H9 (cell line): ENCODE measurements around the gene PCED1A. TPM values are rescaled to one million over a fixed set of nuclear protein-coding genes. Genes with fewer than 3 reads are reported as not detected.

ENCODE experiments used
- DNase-seq: peaks from one replicate; pipeline ENCODE4 v3.0.0-alpha.2; 2017
- H2AFZ ChIP-seq: one replicate; pipeline ENCODE4 v1.6.1; 2013; ENCODE audit warnings: mild to moderate bottlenecking, low read length, control low read depth, moderate library complexity
- H2AK5ac ChIP-seq: 2 replicates; pipeline ENCODE4 v1.6.1; 2013; ENCODE audit warnings: low read length, control low read depth, mixed read lengths; ENCODE audit not compliant: insufficient read length
- H2BK120ac ChIP-seq: one replicate; pipeline ENCODE4 v1.6.1; 2013; ENCODE audit warnings: low read depth, mild to moderate bottlenecking, low read length, control low read depth, inconsistent platforms; ENCODE audit not compliant: poor library complexity, severe bottlenecking
- H2BK12ac ChIP-seq: 2 replicates; pipeline ENCODE4 v1.6.1; 2013; ENCODE audit warnings: low read length, control low read depth, mixed read lengths, low read depth; ENCODE audit not compliant: insufficient read length
- H2BK15ac ChIP-seq: 2 replicates; pipeline ENCODE4 v1.6.1; 2013; ENCODE audit warnings: low read depth, low read length, control low read depth
- H2BK20ac ChIP-seq: one replicate; pipeline ENCODE4 v1.6.1; 2013; ENCODE audit warnings: low read depth, mild to moderate bottlenecking, low read length, control low read depth, inconsistent platforms; ENCODE audit not compliant: poor library complexity, severe bottlenecking
- H2BK5ac ChIP-seq: 2 replicates; pipeline ENCODE4 v1.6.1; 2013; ENCODE audit warnings: low read length, control low read depth, mixed read lengths; ENCODE audit not compliant: insufficient read length
- H3K14ac ChIP-seq: 2 replicates; pipeline ENCODE4 v1.6.1; 2013; ENCODE audit warnings: low read length, control low read depth; ENCODE audit not compliant: insufficient read depth
- H3K18ac ChIP-seq: 2 replicates; pipeline ENCODE4 v1.6.1; 2013; ENCODE audit warnings: low read depth, mild to moderate bottlenecking, mixed read lengths, low read length, control low read depth; ENCODE audit not compliant: insufficient read length
- H3K23ac ChIP-seq: 2 replicates; pipeline ENCODE4 v1.6.1; 2013; ENCODE audit warnings: low read length, control low read depth, mixed read lengths, low read depth; ENCODE audit not compliant: insufficient read length
- H3K23me2 ChIP-seq: 2 replicates; pipeline ENCODE4 v1.6.1; 2013; ENCODE audit warnings: low read depth, mild to moderate bottlenecking, mixed read lengths, low read length, control low read depth; ENCODE audit not compliant: insufficient read length, poor library complexity, severe bottlenecking
- H3K27ac ChIP-seq: 2 replicates; pipeline ENCODE4 v1.5.1; 2013; ENCODE audit warnings: low read length, control low read depth, mixed read lengths, low read depth; ENCODE audit not compliant: insufficient read length
- H3K27me3 ChIP-seq: 2 replicates; pipeline ENCODE4 v1.6.1; 2013; ENCODE audit warnings: low read length, control low read depth, inconsistent platforms; ENCODE audit not compliant: insufficient read depth
- H3K4ac ChIP-seq: 2 replicates; pipeline ENCODE4 v1.6.1; 2013; ENCODE audit warnings: low read depth, mild to moderate bottlenecking, control low read depth, inconsistent platforms, low read length, moderate library complexity
- H3K4me1 ChIP-seq: 2 replicates; pipeline ENCODE4 v1.6.1; 2013; ENCODE audit warnings: low read length, control low read depth, inconsistent platforms; ENCODE audit not compliant: insufficient read depth
- H3K4me2 ChIP-seq: 2 replicates; pipeline ENCODE4 v1.6.1; 2013; ENCODE audit warnings: low read length, control low read depth, mixed read lengths; ENCODE audit not compliant: insufficient read length, insufficient read depth
- H3K56ac ChIP-seq: 2 replicates; pipeline ENCODE4 v1.6.1; 2013; ENCODE audit warnings: low read depth, mild to moderate bottlenecking, mixed read lengths, low read length, control low read depth; ENCODE audit not compliant: insufficient read length
- H3K79me1 ChIP-seq: 2 replicates; pipeline ENCODE4 v1.6.1; 2013; ENCODE audit warnings: low read depth, mild to moderate bottlenecking, moderate library complexity, low read length, control low read depth, inconsistent platforms; ENCODE audit not compliant: insufficient read depth, poor library complexity, severe bottlenecking
- H3K79me2 ChIP-seq: 2 replicates; pipeline ENCODE4 v1.6.1; 2013; ENCODE audit warnings: low read length, control low read depth, inconsistent platforms; ENCODE audit not compliant: insufficient read depth
- H3K9ac ChIP-seq: 2 replicates; pipeline ENCODE4 v1.6.1; 2013; ENCODE audit warnings: low read length, control low read depth, mixed read lengths; ENCODE audit not compliant: insufficient read length; ENCODE audit errors: extremely low read depth
- H3K9me3 ChIP-seq: one replicate; pipeline ENCODE4 v1.6.1; 2013; ENCODE audit warnings: low read depth, low read length, inconsistent platforms; ENCODE audit not compliant: control insufficient read depth
- H3T11ph ChIP-seq: one replicate; pipeline ENCODE4 v1.6.1; 2013; ENCODE audit warnings: mild to moderate bottlenecking, low read length, control low read depth, inconsistent platforms
- H4K20me1 ChIP-seq: one replicate; pipeline ENCODE4 v1.6.1; 2013; ENCODE audit not compliant: control insufficient read depth, insufficient read length, insufficient read depth
- H4K5ac ChIP-seq: 2 replicates; pipeline ENCODE4 v1.6.1; 2013; ENCODE audit warnings: low read depth, mild to moderate bottlenecking, mixed read lengths, low read length, control low read depth; ENCODE audit not compliant: insufficient read length
- H4K8ac ChIP-seq: replicated peaks from 2 replicates; pipeline ENCODE4 v1.6.1; 2013; ENCODE audit warnings: low read length, control low read depth, mixed read lengths, low read depth; ENCODE audit not compliant: insufficient read length
- H4K91ac ChIP-seq: 2 replicates; pipeline ENCODE4 v1.6.1; 2013; ENCODE audit warnings: low read depth, mild to moderate bottlenecking, moderate library complexity, mixed read lengths, low read length, control low read depth; ENCODE audit not compliant: insufficient read length
- H3K27ac Mint-ChIP-seq, 3 experiments: 2 replicates in 2 of 3; 3 replicates in 1 of 3; pipeline ENCODE4 v1.8.0; 2020 to 2021; ENCODE audit warnings: mixed read lengths in 3 of 3, mild to moderate bottlenecking in 1 of 3, moderate library complexity in 1 of 3
- H3K27me3 Mint-ChIP-seq: 2 replicates; pipeline ENCODE4 v1.8.0; 2021; ENCODE audit warnings: low read depth, mild to moderate bottlenecking, moderate library complexity, mixed read lengths
- H3K36me3 Mint-ChIP-seq, 3 experiments: 2 replicates in 2 of 3; 3 replicates in 1 of 3; pipeline ENCODE4 v1.8.0; 2020 to 2021; ENCODE audit warnings: low read depth in 3 of 3, mixed read lengths in 3 of 3; ENCODE audit not compliant: insufficient read depth in 1 of 3
- H3K4me1 Mint-ChIP-seq, 2 experiments: 2 replicates each; pipeline ENCODE4 v1.8.0; 2020; ENCODE audit warnings: mixed read lengths in 2 of 2
- H3K4me3 Mint-ChIP-seq, 2 experiments: 2 replicates in 1 of 2; 3 replicates in 1 of 2; pipeline ENCODE4 v1.8.0; 2020 to 2021; ENCODE audit warnings: mild to moderate bottlenecking in 2 of 2, mixed read lengths in 2 of 2, moderate library complexity in 1 of 2
- H3K9me3 Mint-ChIP-seq, 2 experiments: 2 replicates in 1 of 2; 3 replicates in 1 of 2; pipeline ENCODE4 v1.8.0; 2020; ENCODE audit warnings: mild to moderate bottlenecking in 2 of 2, mixed read lengths in 2 of 2, moderate library complexity in 1 of 2
- WGBS: extraction: QIAGEN DNeasy Blood & Tissue Kit; methylation state at CpG from one replicate; pipeline ENCODE4 v1.1.7; 2013; ENCODE audit warnings: missing lambda C conversion rate, low lambda C conversion rate, mixed read lengths; ENCODE audit not compliant: insufficient read length; ENCODE audit errors: extremely low coverage; 5-methylcytosine and 5-hydroxymethylcytosine counted together
- total RNA-seq: library from RNA; stranded (reverse); gene quantifications from 2 replicates; pipeline ENCODE4 v1.2.1, GENCODE V29; 2021
- TF ChIP-seq, protein P1 (sequence below): fragments of 200-600 bp; sonication (generic); conservative IDR thresholded peaks from 3 replicates; pipeline ENCODE4 v1.8.0; 2021; ENCODE audit warnings: antibody characterized with exemption, mild to moderate bottlenecking

Gene PCED1A
- total RNA-seq, 1 experiment from 2014 or later: 30.8 TPM

- no peaks in the 10 kb centered on the region; a peak in 1 of 5 replicates for H3K9me3 Mint-ChIP-seq
- H3K79me2 ChIP-seq: no peaks in the 10 kb centered on the region
- H3K9ac ChIP-seq: no peak overlapping the region
- no peak overlapping the region for H2BK20ac ChIP-seq
- H3K23ac ChIP-seq: no peak overlapping the region
- H3K9me3 ChIP-seq: no peaks in the 10 kb centered on the region
- no peaks in the 10 kb centered on the region for H3K4me1 ChIP-seq
- no peaks in the 10 kb centered on the region for H3K27me3 ChIP-seq
- H2BK5ac ChIP-seq: no peak overlapping the region
- no peak overlapping the region for H3K4me3 Mint-ChIP-seq
- no peaks in the 10 kb centered on the region for H3K27me3 Mint-ChIP-seq
- H3K27ac ChIP-seq: no peak overlapping the region
- peaks cover 7% of the 10 kb centered on the region for H3K23me2 ChIP-seq
- H2BK15ac ChIP-seq: no peak overlapping the region
- H2AK5ac ChIP-seq: no peak overlapping the region
- no peak overlapping the region for H3K27ac Mint-ChIP-seq
- H4K91ac ChIP-seq: no peak overlapping the region
- H2AFZ ChIP-seq: no peak overlapping the region
- H4K20me1 ChIP-seq: no peaks in the 10 kb centered on the region
- H4K8ac ChIP-seq: no peak overlapping the region
- no peaks in the 10 kb centered on the region for H3K36me3 Mint-ChIP-seq
- no peak overlapping the region for H3K14ac ChIP-seq
- peaks cover 4% of the 10 kb centered on the region in 2 experiments for H3K4me1 Mint-ChIP-seq
- H3K56ac ChIP-seq: no peak overlapping the region
- H3K79me1 ChIP-seq: no peaks in the 10 kb centered on the region
- no peak overlapping the region for H4K5ac ChIP-seq
- H3K4ac ChIP-seq: no peak overlapping the region
- no CpG with 5 or more reads among the region's 2 CpGs for WGBS
- H2BK120ac ChIP-seq: no peak overlapping the region
- no peak for DNase-seq
- H3K18ac ChIP-seq: no peak overlapping the region
- no peak overlapping the region for H3T11ph ChIP-seq
- no peak overlapping the region for H3K4me2 ChIP-seq
- TF ChIP-seq, protein P1, sequence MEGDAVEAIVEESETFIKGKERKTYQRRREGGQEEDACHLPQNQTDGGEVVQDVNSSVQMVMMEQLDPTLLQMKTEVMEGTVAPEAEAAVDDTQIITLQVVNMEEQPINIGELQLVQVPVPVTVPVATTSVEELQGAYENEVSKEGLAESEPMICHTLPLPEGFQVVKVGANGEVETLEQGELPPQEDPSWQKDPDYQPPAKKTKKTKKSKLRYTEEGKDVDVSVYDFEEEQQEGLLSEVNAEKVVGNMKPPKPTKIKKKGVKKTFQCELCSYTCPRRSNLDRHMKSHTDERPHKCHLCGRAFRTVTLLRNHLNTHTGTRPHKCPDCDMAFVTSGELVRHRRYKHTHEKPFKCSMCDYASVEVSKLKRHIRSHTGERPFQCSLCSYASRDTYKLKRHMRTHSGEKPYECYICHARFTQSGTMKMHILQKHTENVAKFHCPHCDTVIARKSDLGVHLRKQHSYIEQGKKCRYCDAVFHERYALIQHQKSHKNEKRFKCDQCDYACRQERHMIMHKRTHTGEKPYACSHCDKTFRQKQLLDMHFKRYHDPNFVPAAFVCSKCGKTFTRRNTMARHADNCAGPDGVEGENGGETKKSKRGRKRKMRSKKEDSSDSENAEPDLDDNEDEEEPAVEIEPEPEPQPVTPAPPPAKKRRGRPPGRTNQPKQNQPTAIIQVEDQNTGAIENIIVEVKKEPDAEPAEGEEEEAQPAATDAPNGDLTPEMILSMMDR: no peak
- H2BK12ac ChIP-seq: no peak overlapping the region
Measured at GRCh38 chr20:2845607-2846006, 5.2 kb upstream of the PCED1A start.
